Activated CD8-positive, alpha-beta memory T cell treated with anti-CD3 and anti-CD28 coated beads, Interleukin-2, amount 50 U/mL, for 24 hours (primary cell): Measurements from ENCODE around the gene RELN.

Experiments used
- DNase-seq: peaks from one replicate; pipeline ENCODE4 v3.0.0-alpha.2; 2020; ENCODE audit errors: extremely low read depth

RELN gene

DNA sequence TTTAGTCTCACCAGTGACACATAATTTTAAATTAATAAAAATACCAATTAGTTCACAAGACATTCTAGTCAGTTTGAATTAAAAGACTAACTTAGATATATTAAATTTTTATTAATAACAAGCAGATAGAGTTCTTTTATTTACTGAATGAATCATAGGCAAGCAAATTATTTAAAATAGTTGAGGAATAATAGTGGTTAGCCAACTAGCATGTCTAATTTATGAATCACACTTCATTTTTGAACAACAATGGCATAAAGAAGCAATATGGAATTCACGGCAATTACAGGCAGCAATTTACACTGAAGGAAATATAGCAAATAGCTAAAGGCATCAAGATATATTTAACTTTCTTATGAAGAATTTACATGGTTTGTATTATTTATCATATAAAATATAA is 356.5 kb downstream of the RELN start:
- DNase-seq, result no peak

DNA sequence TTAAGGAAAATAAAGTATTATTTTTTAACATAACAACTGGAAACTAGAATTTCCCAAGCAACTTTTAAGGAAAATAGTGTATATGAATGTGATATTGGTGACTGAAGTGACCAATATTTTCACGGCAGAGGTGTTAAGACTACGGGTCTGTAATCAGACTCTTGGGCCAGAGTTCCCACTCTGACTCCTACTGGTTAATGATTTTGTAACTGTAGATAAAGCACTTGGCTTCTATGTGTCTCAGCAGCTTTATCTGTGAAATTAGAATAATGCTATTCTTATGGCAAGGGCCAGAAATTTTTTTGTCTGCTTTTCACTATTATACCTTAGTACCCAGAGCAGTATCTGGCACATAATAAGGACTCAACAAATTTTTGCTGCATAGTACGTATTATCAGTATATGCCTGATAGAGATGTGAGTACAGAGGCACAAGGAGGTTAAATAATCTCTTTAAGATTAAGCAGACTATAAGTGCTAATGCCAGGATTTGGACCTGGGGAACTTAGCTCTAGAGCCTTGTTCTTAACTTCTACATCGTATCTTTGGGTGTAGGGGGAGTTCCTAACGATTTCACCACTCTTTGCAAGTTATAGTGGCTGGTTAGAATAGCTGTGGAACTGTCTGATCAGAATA is 357.3 kb downstream of the RELN start:
- DNase-seq, result no peak

DNA sequence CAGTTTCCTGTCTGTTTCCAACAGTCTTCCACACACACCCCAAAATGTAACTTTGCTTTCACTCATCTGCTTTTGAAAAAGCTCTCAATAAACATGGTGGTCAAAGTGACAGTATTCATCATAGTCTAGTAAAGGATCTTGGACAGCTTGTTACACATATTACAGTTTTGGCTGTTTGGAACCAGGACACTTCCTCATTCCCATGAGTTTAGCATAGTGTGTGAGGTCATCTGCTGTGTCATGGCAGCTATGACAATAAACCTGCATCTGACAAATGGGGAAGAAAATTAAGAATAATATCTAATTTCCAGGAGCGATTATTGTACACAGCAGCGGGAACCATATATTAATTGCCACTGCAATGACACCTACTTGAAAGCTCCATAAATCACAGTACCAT is 359.1 kb downstream of the RELN start:
- DNase-seq, result no peak

DNA sequence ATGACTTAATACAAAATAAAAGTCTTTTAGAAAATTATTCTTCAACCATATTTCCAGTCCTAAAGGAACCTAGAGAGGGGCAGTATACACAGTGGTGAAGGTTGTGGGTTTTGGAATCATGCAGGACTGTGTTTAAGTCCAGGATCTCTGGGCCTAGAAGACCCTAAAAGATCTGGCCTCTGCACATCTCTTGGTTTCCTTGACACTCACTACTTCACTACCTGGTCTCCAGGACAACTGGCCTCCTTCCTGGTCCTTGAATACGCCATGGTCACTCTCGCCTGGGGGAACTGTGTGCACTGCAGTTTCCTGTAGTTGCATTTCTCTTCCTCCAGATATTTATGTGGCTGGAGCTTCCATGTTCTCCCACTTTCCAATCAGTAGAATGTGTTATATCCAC is 360.7 kb downstream of the RELN start:
- no peak for DNase-seq

DNA sequence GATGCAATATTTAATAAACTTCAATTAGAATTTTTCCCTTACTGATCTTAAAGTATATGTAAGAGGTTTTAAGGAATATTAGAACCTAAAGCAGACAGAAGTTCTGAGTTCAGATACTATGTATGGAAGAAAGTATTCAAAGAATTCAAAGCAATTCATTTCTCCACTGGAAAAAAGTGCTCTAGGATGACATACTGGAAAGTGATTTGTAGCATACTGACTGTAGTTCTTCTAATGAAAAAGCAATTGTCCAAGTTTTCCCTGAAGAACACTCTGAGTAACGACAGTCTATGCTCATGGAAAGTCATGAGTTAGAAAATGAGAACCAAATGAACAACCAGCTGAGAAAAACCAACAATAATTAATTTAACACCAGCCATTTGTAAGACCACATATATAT is 362.7 kb downstream of the RELN start:
- DNase-seq, result no peak

DNA sequence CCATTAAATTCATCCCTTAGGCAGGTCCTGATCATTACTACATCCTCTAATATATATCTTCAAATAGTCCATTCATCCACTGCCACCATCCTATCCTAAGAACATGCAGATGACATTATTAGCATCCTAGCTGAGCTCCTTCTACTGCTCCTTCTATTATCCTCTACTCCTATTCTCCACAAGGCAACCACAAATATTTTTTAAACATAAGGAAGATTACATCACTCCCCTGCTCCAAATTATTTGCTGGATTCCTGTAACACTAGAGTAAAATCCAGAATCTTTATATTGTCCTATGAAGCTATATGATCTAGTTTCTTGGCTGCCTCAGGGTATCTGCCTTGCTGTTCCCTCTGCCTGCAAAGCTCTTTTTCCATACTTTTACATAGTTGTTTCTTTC is 367.2 kb downstream of the RELN start:
- no peak for DNase-seq

DNA sequence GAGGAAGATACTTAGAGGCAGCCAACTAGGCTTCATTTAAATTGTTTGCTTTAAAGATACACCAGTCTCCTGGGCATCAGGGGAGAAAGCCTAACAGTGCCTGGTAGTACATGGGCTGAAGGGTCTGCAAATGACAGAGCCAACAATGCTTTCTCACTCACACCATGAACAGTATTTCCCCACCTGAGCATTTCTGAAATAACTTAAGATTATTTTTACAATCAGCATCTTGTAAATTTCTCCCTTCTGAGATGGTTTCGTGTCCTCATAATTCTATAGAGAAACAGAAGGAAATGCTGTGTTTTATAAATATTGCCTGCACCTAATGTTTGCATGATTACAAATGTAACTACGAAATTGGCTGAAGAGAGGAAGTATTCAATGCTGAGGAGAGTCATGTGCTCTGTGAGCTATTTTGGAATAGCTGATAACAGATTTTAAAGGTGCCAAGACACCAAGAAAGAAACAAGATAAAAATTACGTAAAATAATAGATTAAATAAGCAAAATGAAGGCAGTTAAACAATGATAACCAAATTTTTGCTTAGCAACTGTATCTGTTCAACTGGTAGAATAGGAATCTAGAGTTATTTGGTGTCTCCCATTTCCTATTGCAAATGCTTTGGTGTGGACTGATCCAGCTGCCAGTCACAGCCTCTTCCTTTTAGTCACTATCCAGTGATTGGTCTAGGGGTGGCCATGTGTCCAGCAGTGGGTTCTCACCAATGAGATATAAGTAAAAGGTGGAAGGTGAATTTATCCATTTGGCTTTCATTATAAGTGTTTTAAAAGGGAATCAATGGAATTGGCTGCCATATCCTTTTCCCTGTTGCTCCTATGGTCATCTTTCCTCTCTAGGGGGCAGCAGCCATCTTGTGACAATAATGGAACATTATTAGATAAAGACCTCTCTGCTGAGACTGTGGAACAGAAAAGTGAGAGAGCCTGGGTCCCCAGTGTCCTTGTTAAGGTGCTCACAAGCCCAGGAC is 375.5 kb downstream of the RELN start:
- DNase-seq, result no peak

DNA sequence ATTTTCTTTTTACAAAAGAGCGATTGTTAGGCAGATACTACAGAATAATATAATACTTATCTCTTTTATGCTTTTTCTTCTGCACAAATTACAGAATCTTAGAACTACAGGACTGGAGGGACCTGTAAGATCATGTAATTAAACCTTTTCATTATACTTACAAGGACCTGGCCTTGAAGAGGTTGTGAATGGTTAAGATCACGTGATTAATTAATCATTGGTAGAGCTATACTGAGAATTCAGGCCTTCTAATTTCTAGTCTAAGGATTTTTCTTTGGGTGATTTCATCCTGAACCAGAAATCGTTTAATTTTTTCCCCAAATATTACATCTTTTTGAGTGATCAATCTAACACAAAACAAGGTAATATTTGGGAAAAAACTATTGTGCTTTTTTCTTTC is 379.7 kb downstream of the RELN start:
- DNase-seq, result no peak

DNA sequence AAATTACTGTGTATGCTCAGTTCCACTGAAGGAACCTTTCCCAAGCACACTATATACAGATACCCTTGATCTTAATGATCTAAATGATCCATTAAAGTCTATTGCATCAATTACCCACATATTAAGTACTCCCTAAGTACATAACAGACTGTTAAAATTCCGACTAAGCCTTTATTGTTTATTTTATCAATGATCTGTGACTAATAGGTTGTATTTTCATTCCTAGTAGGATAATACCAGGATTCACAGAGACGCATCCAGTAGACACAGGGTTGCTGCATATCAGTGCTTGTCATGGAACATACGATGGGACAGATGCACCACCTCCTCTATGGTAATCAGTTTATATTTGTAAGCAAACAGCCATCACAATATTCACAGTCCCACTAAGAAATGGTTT is 383.8 kb downstream of the RELN start:
- DNase-seq, result no peak

DNA sequence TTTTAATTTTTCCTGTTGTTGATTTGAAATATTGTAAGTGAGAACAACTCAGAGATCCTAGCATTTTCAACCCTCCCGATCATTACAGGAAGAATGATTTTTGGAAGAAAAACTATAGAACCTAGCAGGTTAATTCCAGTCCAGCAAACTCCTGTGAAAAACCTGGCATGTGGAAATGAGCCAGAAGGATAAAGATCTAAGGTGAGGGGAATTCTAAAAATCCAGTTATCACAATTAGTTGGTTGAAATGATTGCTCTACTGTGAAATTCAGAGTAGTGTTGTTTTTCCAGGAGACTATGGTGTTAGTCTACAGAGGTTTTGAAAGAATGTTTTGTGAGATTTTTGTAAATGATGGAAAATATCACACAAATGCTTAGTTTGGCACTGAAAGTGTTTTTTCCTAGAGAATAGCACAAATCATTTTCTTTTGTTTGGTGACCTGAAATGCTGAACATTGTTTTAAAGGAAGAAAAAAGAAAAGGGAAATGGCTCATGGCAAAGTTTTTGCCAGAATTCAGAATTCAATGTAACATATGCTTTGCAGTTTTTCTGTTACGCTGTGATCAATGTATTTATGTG is 391.0 kb downstream of the RELN start:
- no peak for DNase-seq

DNA sequence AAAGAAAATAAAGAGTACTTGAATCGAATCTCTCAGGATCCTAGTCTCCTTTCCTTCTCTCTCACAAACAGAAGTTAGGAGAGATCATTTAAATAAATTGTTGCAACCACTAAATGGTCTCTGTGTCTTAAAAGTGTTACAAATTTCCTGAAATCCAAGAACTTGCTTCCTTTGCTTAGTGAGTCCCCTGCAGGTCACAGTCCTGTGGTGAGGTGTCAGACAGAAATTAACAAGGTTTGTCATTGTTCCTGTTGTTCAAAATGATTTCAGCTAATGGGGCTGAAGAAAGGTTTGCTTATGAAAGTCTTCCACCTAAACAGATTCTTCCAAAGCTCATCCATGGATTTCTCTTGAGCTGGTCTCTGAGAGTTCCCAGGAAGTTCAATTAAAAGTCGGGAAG is 391.9 kb downstream of the RELN start:
- DNase-seq, result no peak

DNA sequence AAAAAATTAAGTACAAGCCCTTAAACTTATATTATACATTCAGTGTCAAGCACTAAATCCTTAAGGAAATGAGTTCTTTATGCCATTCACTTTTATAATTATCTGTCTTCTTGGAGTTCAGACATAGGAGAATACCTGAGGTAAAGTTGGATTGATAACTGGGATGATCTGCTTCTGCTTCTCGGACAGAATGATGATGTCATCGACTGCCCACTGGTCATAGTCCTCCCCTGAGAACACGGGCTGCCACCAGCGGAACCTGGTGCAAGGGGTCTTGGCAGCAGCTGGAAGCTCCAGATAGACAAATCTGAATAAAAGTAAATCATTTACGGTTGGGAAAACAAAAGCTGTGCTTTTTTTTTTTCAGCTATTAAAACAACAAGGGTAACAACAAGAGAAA is 395.3 kb downstream of the RELN start:
- DNase-seq, result no peak

DNA sequence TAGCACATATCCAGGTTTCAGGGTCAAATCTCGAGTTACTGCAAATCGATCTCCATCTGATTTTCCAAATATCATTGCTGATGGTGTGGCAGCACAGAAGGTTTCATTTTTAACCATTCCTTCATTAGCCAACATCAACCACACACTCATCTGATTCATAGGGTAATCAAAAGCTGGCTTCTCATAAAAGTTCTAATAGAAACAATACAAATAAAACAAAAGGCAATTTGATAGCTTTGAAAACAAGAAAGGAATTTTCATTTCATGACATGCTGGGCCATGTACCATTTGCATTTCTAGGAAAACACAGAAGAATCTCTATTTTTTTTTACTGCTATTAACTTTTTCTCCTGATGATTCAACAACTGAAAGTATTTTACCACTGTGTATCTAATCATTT is 395.8 kb downstream of the RELN start:
- no peak for DNase-seq

DNA sequence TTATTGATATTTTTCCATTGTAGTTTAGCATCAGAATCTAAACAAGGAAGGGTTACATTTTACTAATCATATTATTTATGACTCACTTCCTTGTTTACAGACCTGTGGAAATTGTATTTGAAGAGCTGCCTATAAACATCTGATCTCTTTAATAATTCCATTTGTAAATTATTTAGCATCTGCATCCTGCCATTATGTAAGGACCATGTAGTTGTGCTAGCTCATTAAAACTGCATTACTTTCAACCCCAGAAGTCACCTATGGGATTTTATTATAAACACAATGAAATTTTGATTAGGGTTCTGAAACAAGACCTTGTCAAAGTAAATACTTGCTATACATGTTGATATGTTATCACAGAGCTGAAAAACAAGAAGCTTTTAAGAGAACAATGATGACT is 396.6 kb downstream of the RELN start:
- no peak for DNase-seq

DNA sequence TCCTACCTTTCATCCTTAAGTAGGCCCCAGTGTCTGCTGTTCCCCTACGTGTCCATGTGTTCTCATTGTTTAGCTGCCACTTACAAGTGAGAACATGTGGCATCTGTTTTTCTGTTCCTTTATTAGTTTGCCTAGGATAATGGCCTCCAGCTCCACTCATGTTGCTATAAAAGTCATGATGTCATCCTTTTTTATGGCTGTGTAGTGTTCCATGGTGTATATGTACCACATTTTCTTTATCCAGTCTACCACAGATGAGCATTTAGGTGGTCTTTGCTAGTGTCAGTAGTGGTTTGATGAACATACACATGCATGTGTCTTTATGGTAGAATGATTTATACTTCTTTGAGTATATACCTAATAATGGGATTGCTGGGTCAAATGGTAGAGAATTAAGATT is 397.3 kb downstream of the RELN start:
- no peak for DNase-seq

DNA sequence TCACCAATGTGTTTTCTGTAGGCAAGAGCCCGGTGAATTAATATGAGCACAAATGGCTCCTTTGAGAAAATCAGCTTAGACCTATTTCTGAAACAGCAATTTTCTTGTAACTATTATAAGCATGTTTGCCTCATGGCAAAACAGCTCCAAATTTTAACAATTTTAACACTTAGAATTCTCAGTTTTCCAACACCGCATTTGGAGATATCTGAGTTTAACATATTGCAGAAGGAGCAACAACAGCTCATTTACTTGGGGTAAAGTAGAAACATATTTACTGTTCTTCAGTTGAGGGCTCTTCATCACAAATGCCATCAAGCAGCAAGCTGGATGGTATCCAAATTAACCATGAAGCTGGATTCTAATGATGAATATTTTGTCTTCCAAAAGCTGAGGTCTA is 409.4 kb downstream of the RELN start:
- no peak for DNase-seq

DNA sequence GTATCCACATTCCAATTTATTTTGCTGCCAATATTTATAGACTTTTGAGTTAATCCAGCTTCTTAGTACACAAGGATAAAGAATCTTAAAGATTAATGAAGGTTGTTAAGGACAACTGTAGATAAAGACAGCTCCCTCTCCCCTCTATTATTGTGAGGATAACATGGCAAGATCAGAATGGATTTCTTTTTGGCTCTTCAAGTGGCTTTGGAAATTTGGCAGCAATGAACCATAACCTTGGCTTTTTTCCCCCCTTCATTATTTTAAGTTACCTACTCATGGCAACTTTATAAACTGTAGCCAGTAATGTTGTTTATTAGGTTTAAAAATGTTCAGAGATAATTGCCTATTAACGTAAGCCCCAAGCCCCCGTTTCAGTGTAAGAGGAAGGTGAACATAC is 412.4 kb downstream of the RELN start:
- no peak for DNase-seq

DNA sequence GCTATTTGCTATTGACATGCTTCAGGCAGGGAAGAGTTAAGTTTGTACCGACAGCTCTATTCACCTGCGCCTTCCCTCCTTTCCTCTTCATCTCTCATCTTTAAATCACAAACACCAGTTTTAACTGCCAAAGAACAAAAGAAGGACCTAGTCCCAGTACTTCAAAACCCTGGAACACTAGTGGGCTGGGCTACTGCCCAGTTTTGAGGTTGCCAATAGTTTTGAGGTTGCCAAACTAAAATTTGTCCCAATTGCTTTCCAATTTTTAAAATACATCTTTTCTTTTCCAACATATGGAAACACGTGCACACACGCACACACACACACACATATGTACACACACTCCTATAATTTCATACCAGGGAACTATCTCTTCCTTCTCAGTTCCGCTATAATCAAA is 412.8 kb downstream of the RELN start:
- no peak for DNase-seq

DNA sequence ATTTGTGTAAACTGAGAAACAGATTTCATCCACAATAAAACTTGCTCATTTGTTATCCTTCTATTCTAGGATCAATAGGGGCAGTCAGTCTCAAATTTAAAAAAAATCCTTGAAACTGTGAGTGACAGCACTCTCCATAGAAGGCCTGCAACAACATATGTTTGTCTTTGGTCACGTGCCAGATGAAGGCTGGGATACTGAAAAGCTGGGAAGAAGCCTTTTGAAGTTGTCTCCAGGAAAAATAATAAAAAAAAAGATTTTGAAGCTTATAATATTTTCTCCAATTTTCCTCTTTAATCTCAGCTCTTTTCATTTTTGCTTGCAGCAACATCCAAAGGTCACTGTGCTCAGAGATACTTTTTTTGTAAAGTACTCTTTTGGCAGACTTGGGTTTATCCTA is 414.9 kb downstream of the RELN start:
- no peak for DNase-seq

DNA sequence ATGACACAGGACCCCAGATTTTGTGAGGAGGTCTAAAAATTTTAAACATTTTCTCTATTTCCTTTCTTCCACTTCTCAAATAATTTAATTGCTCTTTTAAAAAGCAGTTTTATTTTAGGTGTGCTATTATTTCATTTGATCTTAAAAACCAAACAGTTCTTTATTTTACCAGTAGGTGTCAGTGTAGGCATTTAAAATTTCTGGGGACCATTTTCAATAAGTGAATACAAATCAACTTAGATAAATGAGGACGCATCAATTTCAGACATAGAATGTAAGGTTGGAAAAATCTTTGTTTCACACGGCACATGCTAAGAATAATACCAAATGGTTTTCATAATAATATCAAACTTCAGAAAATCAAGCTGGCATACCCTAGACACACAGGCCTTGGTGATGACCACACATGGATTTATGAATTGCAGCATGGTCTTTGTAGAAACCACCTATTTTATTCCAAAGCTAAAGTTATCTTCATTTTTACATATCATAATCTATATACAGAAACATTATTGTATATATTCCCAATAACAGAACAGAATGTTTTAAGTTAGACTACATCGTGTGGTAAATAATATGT is 415.9 kb downstream of the RELN start:
- no peak for DNase-seq

DNA sequence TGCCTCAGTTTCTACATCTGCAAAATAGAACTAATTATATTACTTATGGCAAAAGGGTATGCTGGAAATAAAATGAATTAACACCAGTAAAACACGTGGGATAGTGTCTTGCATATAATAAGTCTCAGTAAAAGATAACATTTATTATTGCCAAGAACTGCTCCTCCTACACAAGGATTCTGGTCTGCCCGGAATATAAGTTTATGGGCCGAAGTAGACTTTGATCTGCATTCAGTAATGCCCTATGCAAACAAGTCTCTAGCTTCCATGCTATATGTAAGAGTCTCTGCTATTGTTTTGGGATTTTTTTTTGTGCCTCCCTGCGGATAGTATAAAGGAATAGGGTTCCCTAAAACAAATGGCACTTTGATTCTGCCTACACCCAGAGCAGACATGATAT is 417.9 kb downstream of the RELN start:
- no peak for DNase-seq

DNA sequence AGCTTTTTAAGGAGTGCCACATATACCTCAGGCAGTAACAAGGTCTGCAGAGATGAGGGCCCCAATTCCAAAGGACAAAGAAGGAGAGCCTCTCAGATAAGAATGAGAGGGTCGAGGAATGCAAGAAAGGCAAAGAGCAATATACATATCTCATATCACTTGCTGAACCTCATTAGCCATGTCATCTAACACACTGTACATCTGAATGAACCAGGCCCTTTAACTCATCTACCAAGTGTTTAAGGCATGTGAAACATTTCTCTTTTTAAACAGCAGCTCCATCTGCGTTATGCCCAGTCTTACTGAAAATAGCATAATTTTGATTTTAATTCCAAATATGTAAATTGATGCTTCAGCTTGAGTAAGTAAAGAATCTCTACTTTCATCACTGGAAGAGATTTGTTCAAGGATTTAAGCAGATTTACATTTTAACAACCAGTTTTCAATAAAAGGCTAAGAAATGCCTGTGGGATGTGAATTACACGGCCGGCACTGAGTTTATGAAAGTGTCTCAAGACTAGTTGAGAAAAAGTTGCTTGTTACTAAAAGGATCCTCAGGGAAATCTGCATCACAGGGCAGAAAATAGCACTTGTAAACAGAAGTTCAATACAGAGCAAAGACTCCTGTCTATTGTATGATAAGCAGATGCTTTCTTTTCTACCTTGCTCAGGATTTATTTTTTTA is 419.7 kb downstream of the RELN start:
- no peak for DNase-seq
